Osteoblast (primary cell): ENCODE results near the gene CAPN9. TPM values are rescaled to one million over a fixed set of nuclear protein-coding genes. Genes with fewer than 3 reads are reported as not detected.

Source experiments
- DNase-seq: peaks from one replicate; pipeline ENCODE4 v3.0.0; 2011; ENCODE audit warnings: low spot score, mixed read lengths; ENCODE audit not compliant: insufficient read length; ENCODE audit errors: missing footprints
- H2AFZ ChIP-seq: 2 replicates; pipeline ENCODE4 v1.6.0; 2011; ENCODE audit warnings: mild to moderate bottlenecking, low read length
- H3K27ac ChIP-seq: 2 replicates; pipeline ENCODE4 v1.5.1; 2011; ENCODE audit warnings: mild to moderate bottlenecking, low read depth, low read length, moderate library complexity
- H3K27me3 ChIP-seq: 2 replicates; pipeline ENCODE4 v1.6.0; 2012; ENCODE audit warnings: mild to moderate bottlenecking, control low read depth, inconsistent platforms, low read length, moderate library complexity; ENCODE audit not compliant: insufficient read depth
- H3K36me3 ChIP-seq: 2 replicates; pipeline ENCODE4 v1.5.1; 2011; ENCODE audit warnings: mild to moderate bottlenecking, low read length, control low read depth, moderate library complexity; ENCODE audit not compliant: insufficient read depth
- H3K4me1 ChIP-seq: 2 replicates; pipeline ENCODE4 v1.5.1; 2011; ENCODE audit warnings: mild to moderate bottlenecking, low read length, control low read depth, moderate library complexity; ENCODE audit not compliant: insufficient read depth
- H3K4me2 ChIP-seq: 2 replicates; pipeline ENCODE4 v1.6.0; 2011; ENCODE audit warnings: mild to moderate bottlenecking, low read length; ENCODE audit not compliant: insufficient read depth
- H3K4me3 ChIP-seq: fragments of 200-600 bp; sonication (generic); 3 replicates; pipeline ENCODE4 v1.5.1; 2012; ENCODE audit warnings: mild to moderate bottlenecking, low read length, inconsistent platforms; ENCODE audit not compliant: insufficient read depth
- H3K79me2 ChIP-seq: 2 replicates; pipeline ENCODE4 v1.6.0; 2012; ENCODE audit warnings: mild to moderate bottlenecking, low read length, control low read depth, inconsistent platforms; ENCODE audit not compliant: insufficient read depth
- H3K9me3 ChIP-seq: 2 replicates; pipeline ENCODE4 v1.5.1; 2011; ENCODE audit warnings: low read depth, low read length, control low read depth
- H4K20me1 ChIP-seq: 2 replicates; pipeline ENCODE4 v1.6.0; 2012; ENCODE audit warnings: mild to moderate bottlenecking, low read length, control low read depth; ENCODE audit not compliant: insufficient read depth
- total RNA-seq: library from RNA; depleted of rRNA; stranded (reverse); fragments of >200 nt; gene quantifications from 2 replicates; pipeline ENCODE4 v1.2.3, GENCODE V29; 2012
- TF ChIP-seq, protein P1 (sequence below): IDR thresholded peaks from 2 replicates; pipeline ENCODE4 v1.5.1; 2011; ENCODE audit warnings: mild to moderate bottlenecking, low read depth, low read length, moderate library complexity; ENCODE audit errors: extremely low read depth

Gene CAPN9
- total RNA-seq, 1 donor = not detected

- no peak overlapping the region for H3K4me3 ChIP-seq
- H3K79me2 ChIP-seq = no peaks in the 10 kb centered on the region
- H3K27ac ChIP-seq = no peak overlapping the region
- TF ChIP-seq, protein P1, sequence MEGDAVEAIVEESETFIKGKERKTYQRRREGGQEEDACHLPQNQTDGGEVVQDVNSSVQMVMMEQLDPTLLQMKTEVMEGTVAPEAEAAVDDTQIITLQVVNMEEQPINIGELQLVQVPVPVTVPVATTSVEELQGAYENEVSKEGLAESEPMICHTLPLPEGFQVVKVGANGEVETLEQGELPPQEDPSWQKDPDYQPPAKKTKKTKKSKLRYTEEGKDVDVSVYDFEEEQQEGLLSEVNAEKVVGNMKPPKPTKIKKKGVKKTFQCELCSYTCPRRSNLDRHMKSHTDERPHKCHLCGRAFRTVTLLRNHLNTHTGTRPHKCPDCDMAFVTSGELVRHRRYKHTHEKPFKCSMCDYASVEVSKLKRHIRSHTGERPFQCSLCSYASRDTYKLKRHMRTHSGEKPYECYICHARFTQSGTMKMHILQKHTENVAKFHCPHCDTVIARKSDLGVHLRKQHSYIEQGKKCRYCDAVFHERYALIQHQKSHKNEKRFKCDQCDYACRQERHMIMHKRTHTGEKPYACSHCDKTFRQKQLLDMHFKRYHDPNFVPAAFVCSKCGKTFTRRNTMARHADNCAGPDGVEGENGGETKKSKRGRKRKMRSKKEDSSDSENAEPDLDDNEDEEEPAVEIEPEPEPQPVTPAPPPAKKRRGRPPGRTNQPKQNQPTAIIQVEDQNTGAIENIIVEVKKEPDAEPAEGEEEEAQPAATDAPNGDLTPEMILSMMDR = no peak
- H3K9me3 ChIP-seq = no peaks in the 10 kb centered on the region
- DNase-seq = no peak
- H3K36me3 ChIP-seq = no peaks in the 10 kb centered on the region
- H4K20me1 ChIP-seq = no peaks in the 10 kb centered on the region
- no peak overlapping the region for H3K4me2 ChIP-seq
- H3K4me1 ChIP-seq = peaks cover 33% of the 10 kb centered on the region
- H2AFZ ChIP-seq = no peak overlapping the region
- no peaks in the 10 kb centered on the region for H3K27me3 ChIP-seq
These were observed 74.2 kb downstream of the CAPN9 start for GRCh38 chr1:230821346-230821745.

GRCh38 chr1:230822092-230822581 is 74.9 kb downstream of the CAPN9 start:
- Histone ChIP-seq H3K4me2 (no peak overlapping the region), H3K4me3 (no peak overlapping the region)
- TF ChIP-seq, protein P1 = no peak

GRCh38 chr1:230823426-230823825 is 76.2 kb downstream of the CAPN9 start:
- Histone ChIP-seq H2AFZ (no peak overlapping the region), H3K27ac (no peak overlapping the region), H3K4me1 (peaks cover 41% of the 10 kb centered on the region), H3K79me2 (no peaks in the 10 kb centered on the region), H3K36me3 (no peaks in the 10 kb centered on the region), H3K9me3 (no peaks in the 10 kb centered on the region), H4K20me1 (no peaks in the 10 kb centered on the region), H3K4me2 (no peak overlapping the region), H3K27me3 (no peaks in the 10 kb centered on the region), H3K4me3 (no peak overlapping the region)
- no peak for DNase-seq
- TF ChIP-seq, protein P1 = no peak

More at GRCh38 chr1:230822092-230822581, 74.9 kb downstream of the CAPN9 start:
- no peaks in the 10 kb centered on the region for H3K9me3 ChIP-seq
- H3K4me1 ChIP-seq = peaks cover 41% of the 10 kb centered on the region
- no peaks in the 10 kb centered on the region for H3K36me3 ChIP-seq
- DNase-seq = no peak
- H4K20me1 ChIP-seq = no peaks in the 10 kb centered on the region
- no peak overlapping the region for H2AFZ ChIP-seq
- no peak overlapping the region for H3K27ac ChIP-seq
- H3K27me3 ChIP-seq = no peaks in the 10 kb centered on the region
- no peaks in the 10 kb centered on the region for H3K79me2 ChIP-seq

DNA sequence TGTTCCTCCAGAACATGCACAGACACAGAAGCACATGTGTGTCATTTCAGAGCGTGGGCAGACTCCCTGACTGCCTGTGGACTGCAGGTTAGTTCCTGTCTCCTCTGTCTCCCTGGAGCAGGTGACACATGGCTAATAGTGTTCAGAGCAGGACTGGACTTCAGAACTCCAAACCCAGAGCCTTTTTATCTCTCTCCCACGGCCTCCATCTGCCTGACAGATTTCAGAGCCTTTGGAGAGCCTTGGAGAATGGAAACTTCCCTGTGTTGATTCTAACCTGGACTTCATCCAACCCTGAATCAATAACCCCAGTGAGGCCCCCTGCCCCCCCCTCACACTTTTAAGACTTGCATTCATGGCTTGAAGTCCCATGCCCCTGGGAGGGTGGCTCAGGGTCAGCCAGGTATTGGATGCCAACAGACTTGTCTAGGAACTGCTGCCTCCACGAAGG is 76.8 kb downstream of the CAPN9 start:
- Histone ChIP-seq H3K4me3 (no peak overlapping the region), H3K27ac (peak overlapping the region; percentile 96), H2AFZ (no peak overlapping the region), H4K20me1 (no peaks in the 10 kb centered on the region), H3K4me1 (peaks cover 41% of the 10 kb centered on the region), H3K27me3 (no peaks in the 10 kb centered on the region), H3K4me2 (no peak overlapping the region), H3K9me3 (no peaks in the 10 kb centered on the region), H3K36me3 (no peaks in the 10 kb centered on the region), H3K79me2 (no peaks in the 10 kb centered on the region)
- TF ChIP-seq, protein P1 = no peak
- DNase-seq = no peak
